Vagina (tissue), 2 donors: ENCODE results near the gene SPATA31A3. TPM values are rescaled to one million over a fixed set of nuclear protein-coding genes. Genes with fewer than 3 reads are reported as not detected.
"Not testable (repeated sequence)": the region's sequence is repeated elsewhere in the genome, so short reads cannot be mapped to it uniquely, and the experiment has no call there.

ENCODE experiments used
- DNase-seq, 2 donors: peaks; one replicate each; pipeline ENCODE4 v3.0.0-alpha.2; 2017; ENCODE audit errors: extremely low spot score in 2 of 2
- H3K27ac ChIP-seq: fragments of 200-600 bp; sonication (generic); one replicate; pipeline ENCODE4 v1.5.1; 2019
- H3K27me3 ChIP-seq: fragments of 200-600 bp; sonication (generic); one replicate; pipeline ENCODE4 v1.5.1; 2019
- H3K36me3 ChIP-seq, 2 donors: fragments of 200-600 bp; sonication (generic); one replicate each; pipeline ENCODE4 v1.5.1; 2017 to 2019
- H3K4me1 ChIP-seq: fragments of 200-600 bp; sonication (generic); one replicate; pipeline ENCODE4 v1.5.1; 2019
- H3K4me3 ChIP-seq, 2 donors: fragments of 200-600 bp; sonication (generic); 1 replicate in 1 of 2; 2 replicates in 1 of 2; pipeline ENCODE4 v1.5.1; 2016 to 2019
- H3K9me3 ChIP-seq: fragments of 200-600 bp; sonication (generic); one replicate; pipeline ENCODE4 v1.5.1; 2019
- intact Hi-C: fragments of 100-400 bp; cut with DNase I; formaldehyde crosslinking; loops from one replicate; pipeline ENCODE4 v1.15.1; 2023
- small RNA-seq: library from RNA; depleted of rRNA; stranded (forward); fragments of <200 nt; gene quantifications from one replicate; pipeline ENCODE3, GENCODE V24; 2016
- total RNA-seq: library from RNA; depleted of rRNA; stranded (reverse); fragments of >200 nt; gene quantifications from one replicate; pipeline ENCODE4 v1.2.3, GENCODE V29; 2016

Gene SPATA31A3
- total RNA-seq, result not detected

DNA sequence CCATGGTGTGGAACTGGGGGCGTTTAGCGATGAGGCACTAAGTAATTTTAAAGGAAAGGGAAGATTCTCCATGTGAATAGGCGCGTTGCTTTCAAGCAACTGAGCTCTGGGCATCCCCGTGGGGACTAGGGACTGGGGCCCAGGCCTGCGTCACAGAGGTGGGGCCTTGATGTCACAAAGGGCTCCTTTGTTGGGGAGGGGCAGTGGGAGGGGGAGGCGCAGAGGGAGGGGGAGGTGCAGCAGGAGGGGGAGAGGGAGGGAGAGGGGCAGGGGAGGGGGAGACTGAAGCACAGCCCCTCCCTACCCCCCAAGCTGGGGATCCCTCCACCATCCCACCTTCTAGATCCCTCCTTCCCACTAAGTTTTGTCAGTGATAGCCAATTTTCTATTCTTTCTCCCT lies at the start of gene SPATA31A3:
Gene SPATA31A3, minus strand, starts transcription at position 101 of the 400 bp plus-strand sequence. Its CDS starts 29 bp downstream, at position 72.
- H3K36me3 ChIP-seq, intact Hi-C loops, DNase-seq, H3K27me3 ChIP-seq, H3K4me1 ChIP-seq, H3K9me3 ChIP-seq, H3K4me3 ChIP-seq, H3K27ac ChIP-seq: not testable (repeated sequence)

DNA sequence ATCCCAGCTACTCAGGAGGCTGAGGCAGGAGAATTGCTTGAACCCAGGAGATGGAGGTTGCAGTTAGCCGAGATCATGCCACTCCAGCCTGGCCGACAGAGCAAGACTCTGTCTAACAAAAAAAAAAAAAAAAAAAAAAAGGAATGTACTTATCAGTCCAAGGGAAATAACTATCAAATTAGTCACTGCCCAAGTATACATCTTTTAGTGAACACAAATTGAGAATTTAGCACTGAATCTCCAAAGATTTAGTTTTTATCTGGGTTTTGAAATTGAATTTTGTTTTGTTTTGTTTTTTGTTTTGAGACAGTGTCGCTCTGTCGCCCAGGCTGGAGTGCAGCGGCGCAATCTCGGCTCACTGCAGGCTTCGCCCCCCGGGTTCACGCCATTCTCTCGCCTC lies 39.8 kb downstream of the SPATA31A3 start:
- H3K9me3 ChIP-seq, H3K27ac ChIP-seq, H3K4me1 ChIP-seq, H3K36me3 ChIP-seq, DNase-seq, intact Hi-C loops, H3K4me3 ChIP-seq, H3K27me3 ChIP-seq: not testable (repeated sequence)

DNA sequence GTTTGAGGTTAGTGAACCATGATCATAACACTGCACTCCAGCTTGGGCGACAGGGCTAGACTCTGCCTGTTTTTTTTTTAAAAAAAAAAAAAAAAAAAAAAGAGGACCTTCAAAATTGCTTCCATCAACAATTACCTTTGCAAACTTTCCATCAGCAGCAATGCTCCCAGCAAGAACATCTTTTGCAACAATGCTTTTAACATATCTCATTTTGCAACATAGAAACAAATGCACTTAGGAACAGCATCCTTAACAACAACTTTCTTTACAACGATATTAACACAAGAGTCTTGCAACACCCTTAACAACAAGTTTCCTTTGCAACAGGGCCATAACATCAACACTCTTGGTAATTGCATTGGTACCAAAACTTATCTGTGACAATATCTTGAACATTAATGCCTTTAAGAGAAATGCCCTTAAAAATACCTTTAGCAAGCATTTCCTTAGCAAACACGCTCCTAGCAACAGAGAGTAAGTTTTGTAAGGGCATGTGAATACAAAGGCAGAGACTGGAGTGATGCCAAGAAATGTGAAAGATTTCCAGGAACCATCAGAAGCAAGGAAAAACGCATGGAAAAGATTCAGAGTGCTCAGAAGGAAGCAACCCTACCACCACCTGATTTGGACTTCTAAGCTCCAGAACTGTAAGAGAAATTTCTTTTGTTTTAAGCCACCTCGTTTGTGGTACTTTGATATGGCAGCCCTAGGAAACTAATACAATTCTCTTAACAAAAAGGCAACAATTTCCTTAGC lies 49.8 kb downstream of the SPATA31A3 start:
- H3K4me1 ChIP-seq, H3K27ac ChIP-seq, H3K27me3 ChIP-seq, intact Hi-C loops, H3K9me3 ChIP-seq, H3K4me3 ChIP-seq, H3K36me3 ChIP-seq, DNase-seq: not testable (repeated sequence)

DNA sequence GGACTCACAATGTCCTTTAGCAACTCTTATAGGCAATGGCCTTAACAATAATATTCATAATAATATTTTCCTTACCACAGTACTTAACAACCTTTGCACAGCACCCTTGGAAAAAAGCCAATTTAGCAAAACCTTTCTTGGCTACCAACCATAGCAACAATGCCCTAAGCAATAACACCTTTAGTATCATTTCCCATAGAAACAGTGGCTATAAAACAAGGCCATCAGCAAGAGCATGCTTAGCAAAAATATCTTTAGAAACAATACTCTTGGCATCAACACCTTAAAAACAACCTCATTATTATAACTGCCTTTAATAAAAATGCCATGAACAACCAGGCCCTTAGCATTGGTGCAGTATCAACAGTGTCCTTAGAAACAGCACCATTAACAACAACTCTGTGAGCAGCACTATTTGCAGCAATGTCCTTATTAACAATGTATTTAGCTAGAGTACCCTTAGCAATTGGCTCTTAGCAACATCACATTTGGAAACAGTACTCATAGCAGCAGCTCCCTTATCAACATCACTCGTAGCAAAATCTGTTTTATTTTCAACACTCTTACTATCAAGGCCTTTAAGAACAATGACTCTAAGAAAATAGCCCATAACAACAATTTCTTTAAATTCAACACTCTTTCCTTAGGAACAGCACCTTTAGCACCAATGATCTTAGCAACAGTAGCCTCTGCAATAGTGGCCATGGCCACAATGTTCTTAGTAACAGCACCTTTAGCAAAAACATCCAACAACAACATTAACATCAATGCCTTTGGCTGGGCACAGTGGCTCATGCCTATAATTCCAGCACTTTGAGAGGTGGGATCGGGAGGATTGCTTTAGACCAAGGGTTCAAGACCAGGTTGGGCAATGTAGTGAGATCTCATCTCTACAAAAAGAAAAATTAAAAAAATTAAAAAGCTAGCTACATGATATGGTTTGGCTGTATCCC lies 52.2 kb downstream of the SPATA31A3 start:
- H3K4me3 ChIP-seq, H3K27ac ChIP-seq, H3K27me3 ChIP-seq, intact Hi-C loops, DNase-seq, H3K4me1 ChIP-seq, H3K9me3 ChIP-seq, H3K36me3 ChIP-seq: not testable (repeated sequence)

DNA sequence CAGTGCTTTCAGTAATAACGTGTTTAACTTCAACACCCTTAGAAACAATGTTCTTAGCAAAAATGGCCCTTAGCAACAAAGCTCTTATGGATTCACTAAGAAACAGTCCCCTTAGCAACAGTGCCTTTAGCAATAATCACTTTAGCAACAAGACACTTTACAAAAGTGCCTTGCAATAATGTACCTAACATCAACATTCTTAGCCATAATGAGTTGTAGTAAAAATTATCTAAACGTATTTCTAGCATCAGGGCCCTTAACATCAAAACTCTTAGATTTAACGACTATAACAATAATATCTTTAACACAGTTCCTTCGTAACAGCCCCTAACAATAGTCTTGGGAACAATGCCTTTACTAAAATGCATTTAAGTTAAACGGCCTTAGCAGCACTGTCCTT lies 54.0 kb downstream of the SPATA31A3 start:
- H3K27ac ChIP-seq, intact Hi-C loops: not testable (repeated sequence)

DNA sequence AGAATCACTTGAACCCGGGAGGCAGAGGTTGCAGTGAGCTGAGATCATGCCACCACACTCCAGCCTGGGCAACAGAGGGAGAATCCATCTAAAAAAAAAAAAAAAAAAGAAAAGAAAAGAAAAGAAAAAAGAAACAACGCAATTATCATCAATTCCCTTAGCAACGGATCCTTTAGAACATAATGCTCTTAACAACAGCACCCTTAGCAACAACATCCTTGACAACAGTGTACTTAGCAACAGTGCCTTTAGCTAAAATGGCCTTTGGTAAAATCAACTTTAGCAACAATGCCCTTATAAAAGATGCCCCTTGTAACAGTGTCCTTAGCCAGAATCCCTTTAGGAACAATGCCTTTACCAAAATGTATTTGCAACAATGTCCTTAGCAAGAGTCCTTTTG lies 54.7 kb downstream of the SPATA31A3 start:
- H3K27ac ChIP-seq, intact Hi-C loops, H3K4me1 ChIP-seq, H3K9me3 ChIP-seq, H3K27me3 ChIP-seq, DNase-seq, H3K36me3 ChIP-seq, H3K4me3 ChIP-seq: not testable (repeated sequence)

More for the DNA sequence above, 54.0 kb downstream of the SPATA31A3 start:
- H3K27me3 ChIP-seq, DNase-seq, H3K4me1 ChIP-seq, H3K4me3 ChIP-seq, H3K9me3 ChIP-seq, H3K36me3 ChIP-seq: not testable (repeated sequence)

Small RNA genes lying within 50 kb of the gene (small RNA-seq; reads per million reads assigned to genes)
- not detected for gene AL353770.1
- not detected for gene AL353770.2

Other genes with a start within 250 kb of the SPATA31A3 start
- 2.7 TPM for gene ZNF658, start 91.8 kb downstream of the SPATA31A3 start, total RNA-seq